Activated CD4-positive, CD25-positive, alpha-beta regulatory T cell treated with anti-CD3 and anti-CD28 coated beads, Interleukin-2, amount 50 U/mL, for 16 hours (primary cell): ENCODE measurements around the gene CKS1B.
"Not testable (repeated sequence)": the region's sequence is repeated elsewhere in the genome, so short reads cannot be mapped to it uniquely, and the experiment has no call there.

ENCODE experiments used
- DNase-seq: peaks from one replicate; pipeline ENCODE4 v3.0.0-alpha.2; 2020; ENCODE audit warnings: low read depth, low spot score

CKS1B gene

DNA sequence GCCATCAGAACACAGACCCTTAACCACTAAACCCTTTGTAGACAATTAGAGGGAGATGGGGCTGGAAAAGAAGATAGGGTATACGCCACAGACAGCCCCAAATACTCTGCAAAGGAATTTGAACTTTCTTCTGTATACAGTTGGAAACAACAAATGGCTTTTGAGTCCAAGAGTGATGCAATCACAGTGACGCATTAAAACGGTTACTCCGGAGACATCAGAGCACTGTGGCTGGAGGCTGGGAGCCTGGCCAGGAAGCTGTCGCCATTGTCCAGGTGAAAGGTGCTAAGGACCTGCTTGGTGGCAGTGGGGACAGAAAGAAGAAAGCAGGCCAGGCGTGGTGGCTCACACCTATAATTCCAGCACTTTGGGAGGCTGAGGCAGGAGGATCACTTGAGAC is 12.8 kb downstream of the CKS1B start:
- no peak for DNase-seq

DNA sequence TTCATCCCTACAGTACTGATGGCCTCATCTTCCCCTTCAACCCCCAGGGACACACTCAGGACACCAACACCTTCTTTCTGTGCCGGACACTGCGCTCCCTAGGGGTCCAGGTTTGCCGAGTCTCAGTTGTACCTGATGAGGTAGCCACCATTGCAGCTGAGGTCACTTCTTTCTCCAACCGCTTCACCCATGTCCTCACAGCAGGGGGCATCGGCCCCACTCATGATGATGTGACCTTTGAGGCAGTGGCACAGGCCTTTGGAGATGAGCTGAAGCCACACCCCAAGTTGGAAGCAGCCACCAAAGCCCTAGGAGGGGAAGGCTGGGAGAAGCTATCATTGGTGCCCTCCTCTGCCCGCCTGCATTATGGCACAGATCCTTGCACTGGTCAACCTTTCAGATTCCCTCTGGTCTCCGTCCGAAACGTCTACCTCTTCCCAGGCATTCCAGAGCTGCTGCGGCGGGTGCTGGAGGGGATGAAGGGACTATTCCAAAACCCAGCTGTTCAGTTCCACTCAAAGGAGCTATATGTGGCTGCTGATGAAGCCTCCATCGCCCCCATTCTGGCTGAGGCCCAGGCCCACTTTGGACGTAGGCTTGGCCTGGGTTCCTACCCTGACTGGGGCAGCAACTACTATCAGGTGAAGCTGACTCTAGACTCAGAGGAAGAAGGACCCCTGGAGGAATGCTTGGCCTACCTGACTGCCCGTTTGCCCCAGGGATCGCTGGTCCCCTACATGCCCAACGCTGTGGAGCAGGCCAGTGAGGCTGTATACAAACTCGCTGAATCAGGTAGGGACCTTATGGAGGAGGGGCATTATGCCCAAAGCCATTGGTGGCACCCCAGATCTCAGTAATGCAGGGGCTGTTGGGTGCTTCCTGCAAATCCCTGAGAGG is 13.8 kb downstream of the CKS1B start:
- no peak for DNase-seq

DNA sequence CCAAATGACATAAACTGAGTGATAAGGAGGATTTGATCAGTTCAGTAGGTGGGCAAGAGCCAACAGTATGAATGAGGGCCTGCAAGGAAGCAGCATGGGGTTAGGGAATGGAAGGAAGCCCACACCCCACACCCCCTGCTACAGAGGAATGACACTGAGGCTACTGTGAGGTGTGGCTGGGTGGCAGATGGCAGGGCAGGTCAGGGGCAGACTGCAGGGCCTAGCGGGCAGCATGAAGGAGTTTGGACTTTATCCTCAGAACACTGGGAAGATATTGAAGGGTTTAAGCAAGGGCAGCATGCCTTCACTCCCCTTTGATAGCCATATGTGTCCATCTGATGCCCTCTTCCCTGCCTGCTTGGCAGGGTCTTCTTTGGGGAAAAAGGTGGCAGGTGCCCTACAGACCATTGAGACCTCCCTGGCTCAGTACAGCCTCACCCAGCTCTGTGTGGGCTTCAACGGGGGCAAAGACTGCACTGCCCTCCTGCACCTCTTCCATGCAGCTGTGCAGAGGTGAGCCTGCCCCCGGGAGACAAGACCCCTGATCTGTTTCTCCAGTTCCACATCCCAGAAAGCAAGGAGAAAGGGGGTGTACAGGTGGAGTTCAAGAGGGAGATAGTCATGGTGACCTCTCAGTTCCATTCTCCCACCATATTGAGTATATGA is 14.8 kb downstream of the CKS1B start:
- DNase-seq = no peak

- DNase-seq = no peak
These were observed 15.8 kb downstream of the CKS1B start for GRCh38 chr1:154990276-154990675.

DNA sequence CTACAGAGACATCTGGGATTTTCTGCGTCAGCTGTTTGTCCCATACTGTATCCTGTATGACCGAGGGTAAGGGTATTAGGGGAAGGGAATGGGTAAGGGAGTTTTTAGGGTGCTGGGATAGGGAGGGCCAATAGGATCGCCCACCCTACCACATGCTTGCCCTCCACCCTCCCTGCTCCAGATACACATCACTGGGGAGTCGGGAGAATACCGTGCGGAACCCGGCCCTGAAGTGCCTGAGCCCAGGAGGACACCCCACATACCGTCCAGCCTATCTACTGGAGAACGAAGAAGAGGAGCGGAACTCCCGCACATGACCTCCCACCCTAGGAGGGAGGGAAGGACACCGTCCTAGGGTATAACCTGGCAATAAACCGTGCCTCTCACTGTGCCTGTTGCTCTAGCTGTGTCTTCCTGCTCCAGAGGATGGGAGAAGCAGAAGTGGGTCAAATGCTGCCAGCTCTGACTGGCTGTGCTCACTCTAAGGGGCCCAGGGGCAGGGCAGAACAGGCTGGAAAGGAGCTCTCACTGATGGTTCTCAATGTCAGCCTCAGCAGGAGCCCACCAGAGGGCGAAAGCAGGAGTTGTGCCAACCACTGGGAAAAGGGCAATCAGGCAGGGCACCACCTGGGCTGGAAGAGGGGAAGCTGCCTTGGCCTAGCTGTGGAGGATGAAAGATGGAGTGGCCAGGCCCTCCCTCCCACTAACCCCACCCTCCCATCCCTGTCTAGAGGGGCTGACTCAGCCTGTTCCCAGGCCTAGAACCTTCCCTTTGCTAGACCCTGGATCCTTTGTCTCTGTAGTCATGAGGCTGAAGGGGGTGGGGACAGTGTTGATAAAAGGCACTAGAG is 18.5 kb downstream of the CKS1B start:
- no peak for DNase-seq

DNA sequence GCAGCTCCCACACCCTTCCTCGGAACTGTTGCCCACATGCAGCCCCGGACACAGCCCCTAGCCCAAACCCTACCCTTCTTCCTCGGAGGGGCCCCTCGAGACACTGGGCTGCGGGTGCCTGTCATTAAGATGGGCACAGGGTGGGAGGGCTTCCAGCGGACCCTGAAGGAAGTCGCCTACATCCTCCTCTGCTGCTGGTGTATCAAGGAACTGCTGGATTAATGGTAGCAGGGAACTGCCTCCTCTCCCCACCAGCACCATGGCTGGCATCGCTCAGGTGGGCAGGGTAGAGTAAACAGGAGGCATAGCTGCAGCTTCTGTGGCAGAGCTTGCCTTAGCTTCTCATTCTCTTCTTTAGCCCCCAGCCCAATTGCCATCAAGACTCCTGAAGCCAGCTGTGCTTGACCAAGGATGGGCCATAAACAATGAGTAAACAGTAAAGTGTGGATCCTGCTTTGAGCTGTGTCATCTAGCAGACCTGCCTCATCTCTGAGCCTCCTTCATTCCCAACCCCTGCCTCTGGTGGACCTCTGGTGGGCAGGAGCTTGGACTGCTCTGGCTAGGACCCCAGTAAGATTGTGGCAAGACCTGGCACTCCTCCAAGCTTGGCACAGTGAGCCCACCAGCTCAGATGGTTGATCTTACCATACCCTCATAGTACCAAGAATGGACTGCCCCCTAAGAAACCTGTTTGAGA is 19.2 kb downstream of the CKS1B start, which contains the start of gene LENEP:
TSS of gene LENEP (plus strand) at position 15 of the 697 bp plus-strand sequence. CDS start at position 37, 22 bp downstream.
- DNase-seq = no peak

- DNase-seq = no peak
These were observed 19.7 kb downstream of the CKS1B start for GRCh38 chr1:154994269-154994587.

DNA sequence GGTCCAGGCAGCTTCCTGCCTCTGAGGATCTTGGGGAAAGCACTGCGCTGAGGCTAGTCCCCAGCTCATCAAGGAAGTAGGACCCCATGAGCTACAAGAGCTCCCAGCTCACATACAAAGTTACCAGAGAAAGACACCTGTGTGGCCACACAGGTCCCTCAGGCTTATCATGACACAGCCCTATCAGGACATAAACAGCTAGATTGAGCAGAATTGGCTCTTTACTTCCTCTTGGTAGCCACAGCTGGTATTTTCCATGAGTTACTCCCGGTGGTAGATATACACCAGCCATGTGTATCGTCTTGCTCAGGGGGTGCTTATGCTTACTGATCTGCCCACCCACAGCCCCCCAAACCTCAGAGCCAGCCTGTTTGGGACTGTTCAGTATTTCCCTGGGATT is 20.1 kb downstream of the CKS1B start:
- DNase-seq = no peak

DNA sequence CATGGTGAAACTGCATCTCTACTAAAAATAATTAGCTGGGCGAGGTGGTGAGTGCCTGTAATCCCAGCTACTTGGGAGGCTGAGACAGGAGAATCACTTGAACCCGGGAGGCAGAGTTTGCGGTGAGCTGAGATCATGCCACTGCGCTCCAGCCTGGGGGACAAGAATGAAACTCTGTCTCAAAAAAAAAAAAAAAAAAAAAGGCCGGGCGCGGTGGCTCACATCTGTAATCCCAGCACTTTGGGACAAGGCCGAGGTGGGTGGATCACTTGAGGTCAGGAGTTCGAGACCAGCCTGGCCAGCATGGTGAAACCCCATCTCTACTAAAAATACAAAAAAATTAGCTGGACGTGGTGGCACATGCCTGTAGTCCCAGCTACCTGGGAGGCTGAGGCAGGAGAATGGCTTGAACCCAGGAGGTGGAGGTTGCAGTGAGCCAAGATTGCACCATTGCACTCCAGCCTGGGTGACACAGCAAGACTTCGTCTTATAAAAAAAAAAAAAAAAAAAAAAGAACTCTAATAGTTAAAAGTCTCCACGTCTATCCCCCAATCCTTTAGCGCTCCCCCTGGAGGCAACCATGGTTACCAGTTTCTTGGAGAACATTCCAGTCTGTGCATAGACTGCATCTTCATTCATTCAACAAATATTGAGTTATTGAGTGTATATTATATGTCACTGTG is 21.0 kb downstream of the CKS1B start:
- DNase-seq = not testable (repeated sequence)

DNA sequence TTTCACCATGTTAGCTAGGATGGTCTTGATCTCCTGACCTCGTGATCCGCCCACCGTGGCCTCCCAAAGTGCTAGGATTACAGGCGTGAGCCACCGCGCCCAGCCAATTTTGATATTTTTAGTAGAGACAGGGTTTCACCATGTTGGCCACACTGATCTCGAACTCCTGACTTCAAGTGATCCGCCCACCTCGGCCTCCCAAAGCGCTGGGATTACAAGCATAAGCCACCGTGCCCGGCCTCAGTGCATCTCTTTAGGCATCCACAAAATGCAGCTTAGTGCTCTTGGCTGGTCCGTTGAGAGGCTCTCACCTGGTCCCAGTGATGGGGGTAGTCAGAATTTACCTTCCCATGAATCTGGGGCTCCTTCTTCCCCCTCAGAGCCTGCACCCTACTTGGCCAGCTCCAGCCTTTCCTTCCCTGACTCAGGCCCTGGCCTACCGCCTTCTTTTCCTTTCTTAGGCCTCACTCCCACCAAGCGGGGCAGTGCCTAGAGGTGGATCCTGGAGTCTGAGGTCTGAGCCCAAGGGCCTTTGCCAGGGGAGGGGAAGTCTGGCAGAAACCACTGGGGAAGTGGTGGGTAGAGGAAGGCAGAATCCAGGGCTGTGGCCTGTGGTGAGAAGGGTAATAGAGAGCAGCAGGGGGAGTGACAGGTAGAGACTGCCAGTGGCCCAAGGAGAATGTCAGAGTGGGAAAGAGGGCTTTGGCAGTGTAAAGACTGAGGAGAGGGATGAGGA is 22.7 kb downstream of the CKS1B start:
- no peak for DNase-seq

- DNase-seq = no peak
These were observed 23.8 kb downstream of the CKS1B start for GRCh38 chr1:154998201-154998780.

DNA sequence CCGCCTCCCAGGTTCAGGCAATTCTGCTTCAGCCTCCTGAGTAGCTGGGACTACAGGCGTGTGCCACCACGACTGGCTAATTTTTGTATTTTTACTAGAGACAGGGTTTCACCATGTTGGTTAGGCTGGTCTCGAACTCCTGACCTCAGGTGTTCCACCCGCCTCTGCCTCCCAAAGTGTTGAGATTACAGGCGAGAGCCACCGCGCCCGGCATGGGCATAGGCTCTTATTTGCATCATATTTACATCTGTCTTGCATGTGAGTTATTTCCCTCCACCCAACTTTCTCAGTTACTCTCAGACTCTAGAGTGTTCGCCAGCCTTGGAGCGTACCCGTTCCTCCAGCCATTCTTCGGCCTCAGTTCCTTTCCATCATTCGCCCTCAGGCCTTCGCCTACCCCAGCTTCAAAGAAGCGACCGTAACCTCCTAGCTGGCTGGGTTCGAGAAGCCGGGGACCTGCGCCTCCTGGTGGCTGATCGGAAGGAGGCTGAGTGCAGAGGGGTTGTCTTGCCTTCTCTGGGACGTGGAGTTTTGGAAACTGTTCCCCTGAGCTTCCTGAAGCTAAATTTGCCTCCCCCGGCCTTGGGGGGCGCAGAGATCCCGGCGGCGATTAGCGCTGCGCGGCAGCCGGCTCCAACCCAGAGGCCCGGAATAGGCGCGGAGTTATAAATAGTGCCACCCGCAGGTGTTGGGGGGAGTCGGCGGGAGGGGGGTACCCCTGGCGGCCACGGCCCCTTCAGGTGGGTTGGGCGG is 24.5 kb downstream of the CKS1B start:
- DNase-seq = no peak

DNA sequence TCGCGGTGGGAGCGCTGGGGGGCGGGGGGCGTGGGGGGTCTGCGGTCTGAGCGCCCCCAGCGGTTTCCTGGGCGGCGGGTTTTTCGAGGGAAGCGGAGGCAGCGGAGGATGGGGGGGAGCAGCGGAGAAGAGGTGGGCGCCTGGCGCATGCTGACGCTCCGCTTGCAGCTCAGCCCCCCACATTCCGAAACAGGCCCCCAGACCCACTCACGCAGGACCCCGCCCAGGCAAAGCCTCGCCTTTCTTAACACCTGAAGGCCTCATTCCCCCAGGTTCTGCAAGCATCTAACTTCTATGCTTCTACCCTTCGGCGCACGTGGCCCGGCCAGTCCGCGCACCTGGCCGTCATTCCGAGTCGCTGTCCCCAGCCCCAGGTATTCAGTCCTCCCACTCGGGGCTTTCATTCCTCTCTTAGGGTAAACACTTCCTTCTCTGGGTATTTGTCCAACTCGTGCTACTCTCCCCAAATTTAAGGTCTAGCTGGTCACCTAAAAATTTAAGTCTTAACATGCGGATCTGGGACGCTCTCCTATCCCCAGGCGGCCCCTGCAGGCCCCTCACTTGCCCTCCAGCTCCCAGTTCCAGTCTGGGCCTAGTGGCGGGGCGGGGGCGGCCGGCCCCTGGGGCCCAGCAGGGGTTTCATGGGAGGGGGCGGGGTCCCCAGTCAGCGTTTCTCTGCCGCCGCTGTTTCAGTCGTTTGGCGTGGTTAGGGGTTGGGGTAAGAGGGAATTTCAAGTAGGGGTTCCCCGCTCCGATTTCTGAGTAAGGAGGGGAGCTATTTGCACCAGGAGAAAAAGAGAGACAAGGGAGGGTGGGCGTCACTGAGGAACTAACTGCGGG is 25.3 kb downstream of the CKS1B start:
- no peak for DNase-seq

GRCh38 chr1:155000411-155000725 is 25.9 kb downstream of the CKS1B start:
- no peak for DNase-seq

- DNase-seq = peak; percentile 61
These were observed 26.4 kb downstream of the CKS1B start for GRCh38 chr1:155000726-155001424.

DNA sequence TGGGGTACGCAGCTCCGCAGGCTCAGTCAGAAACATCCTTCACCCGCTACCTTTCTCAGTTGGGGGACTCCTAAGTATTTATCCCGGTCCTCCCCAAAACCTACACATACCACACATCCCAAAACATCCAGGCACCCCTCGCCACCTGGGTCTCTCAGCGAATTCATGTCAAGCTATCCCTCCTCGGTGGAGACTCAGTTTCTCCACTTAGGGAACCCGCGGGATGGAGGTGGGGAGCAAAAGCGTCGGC is 26.9 kb downstream of the CKS1B start:
- no peak for DNase-seq

DNA sequence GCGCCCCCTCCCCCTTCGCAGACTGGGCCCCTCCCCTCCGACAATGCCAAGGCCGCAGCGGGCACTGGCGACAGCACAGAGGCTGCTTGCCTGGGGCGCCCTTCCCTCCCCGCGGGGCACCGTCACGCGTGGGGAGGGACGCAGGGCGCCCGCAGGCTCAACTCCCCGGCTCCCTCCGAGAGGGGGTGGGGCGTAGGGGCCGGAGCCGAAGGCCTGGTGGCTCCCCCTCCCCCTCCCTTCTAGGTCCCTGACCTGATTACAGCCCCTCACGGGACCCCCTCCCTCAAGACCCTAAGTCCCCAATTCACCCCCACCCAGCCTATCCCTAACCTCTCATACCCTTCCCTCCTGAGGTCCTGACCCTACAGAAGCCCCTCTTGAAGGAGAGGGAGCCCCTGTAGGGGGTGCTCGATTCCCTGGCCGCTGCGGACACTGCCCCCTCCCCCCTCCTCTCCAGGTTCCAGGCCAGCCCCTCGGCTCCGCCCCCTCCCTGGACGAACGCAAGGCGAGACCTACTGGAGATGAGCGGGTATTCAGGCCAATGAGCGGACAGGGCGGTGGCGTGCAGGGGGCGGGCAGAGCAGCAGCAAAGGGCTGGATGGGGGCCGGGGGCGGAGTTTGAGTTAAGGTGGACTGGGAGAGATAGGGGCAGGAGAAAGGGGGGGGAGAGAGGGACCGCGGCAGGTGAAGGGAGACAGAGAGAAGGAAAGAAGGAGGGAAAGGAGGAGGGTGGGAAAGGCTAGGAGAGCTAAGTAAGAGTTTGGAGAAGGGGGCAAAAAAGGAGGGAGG is 27.4 kb downstream of the CKS1B start:
- peak; percentile 96 for DNase-seq
